ES-I3 (cell line): ENCODE data around the gene JAZF1.

Experiments
- H3K36me3 ChIP-seq: 2 replicates; pipeline ENCODE4 v1.6.1; 2013; ENCODE audit warnings: mild to moderate bottlenecking, low read length, control low read depth, moderate library complexity; ENCODE audit not compliant: insufficient read depth
- H3K4me1 ChIP-seq: 2 replicates; pipeline ENCODE4 v1.6.1; 2013; ENCODE audit warnings: mild to moderate bottlenecking, control low read depth, low read length; ENCODE audit not compliant: insufficient read depth
- H3K9ac ChIP-seq: 2 replicates; pipeline ENCODE4 v1.6.1; 2013; ENCODE audit warnings: low read depth, mild to moderate bottlenecking, low read length, moderate library complexity
- H3K9me3 ChIP-seq: 2 replicates; pipeline ENCODE4 v1.6.1; 2013; ENCODE audit warnings: mild to moderate bottlenecking, low read length, moderate library complexity; ENCODE audit not compliant: control insufficient read depth, insufficient read depth

JAZF1 gene

DNA sequence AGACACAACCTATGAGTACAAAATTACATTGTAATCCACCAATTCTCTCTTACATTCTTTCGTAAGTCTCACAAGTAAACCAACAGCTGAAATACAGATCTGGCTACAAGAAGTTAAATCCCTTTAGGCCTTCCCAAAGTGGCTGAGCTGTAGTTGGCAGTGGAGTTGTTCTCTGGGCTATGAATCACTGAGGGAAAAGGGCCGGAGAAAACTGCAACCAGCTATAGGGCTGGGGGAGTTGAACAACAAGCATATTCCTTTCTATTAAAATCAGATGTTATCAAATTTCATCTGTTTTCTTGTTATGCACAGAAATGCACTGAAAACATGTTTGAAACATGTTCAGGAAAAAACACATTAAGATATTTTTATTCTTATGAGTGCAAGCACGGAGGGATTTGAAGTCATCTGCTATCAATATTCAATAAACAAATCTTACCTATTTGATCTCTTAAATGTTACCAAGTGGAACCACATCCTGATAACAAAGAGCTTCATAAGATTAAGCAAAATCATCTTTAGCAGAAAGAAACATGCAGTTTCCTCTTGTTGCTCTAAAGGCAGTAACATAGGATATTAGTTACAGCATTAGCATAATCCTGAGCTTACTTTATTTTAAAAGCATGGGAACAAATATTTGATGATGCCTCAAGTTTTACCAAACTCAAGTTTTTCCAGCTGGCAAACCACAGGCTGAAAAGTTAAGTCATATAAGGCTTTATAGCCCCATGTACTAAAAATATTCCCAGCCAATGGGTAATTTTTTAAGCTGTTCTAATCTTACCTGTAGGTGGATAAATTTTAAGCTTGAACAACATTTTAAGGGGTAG lies 227.9 kb downstream of the JAZF1 start:
- Histone ChIP-seq H3K9ac (no peak overlapping the region), H3K9me3 (no peaks in the 10 kb centered on the region), H3K4me1 (no peaks in the 10 kb centered on the region), H3K36me3 (no peaks in the 10 kb centered on the region)

DNA sequence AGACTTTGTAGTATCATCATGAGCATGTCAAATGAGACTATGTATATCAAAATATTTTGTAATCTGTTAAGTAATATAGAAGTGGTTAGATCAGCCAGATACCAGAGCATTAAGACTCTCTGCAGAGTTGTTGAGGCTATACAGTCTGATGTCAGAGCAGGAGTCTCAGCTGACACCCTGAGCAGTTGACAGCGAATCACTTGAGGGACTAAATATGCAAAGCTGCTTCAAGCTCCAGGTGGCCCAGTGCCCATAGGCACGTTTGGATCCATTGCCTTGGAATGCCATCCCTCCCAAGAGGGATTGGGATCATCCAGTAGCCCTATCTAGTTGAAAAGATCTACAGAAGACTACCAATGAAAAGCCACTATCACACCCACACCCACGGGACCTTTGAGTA lies 230.5 kb downstream of the JAZF1 start:
- no peaks in the 10 kb centered on the region for H3K4me1 ChIP-seq
- no peaks in the 10 kb centered on the region for H3K36me3 ChIP-seq
- no peak overlapping the region for H3K9ac ChIP-seq
- H3K9me3 ChIP-seq, result no peaks in the 10 kb centered on the region

DNA sequence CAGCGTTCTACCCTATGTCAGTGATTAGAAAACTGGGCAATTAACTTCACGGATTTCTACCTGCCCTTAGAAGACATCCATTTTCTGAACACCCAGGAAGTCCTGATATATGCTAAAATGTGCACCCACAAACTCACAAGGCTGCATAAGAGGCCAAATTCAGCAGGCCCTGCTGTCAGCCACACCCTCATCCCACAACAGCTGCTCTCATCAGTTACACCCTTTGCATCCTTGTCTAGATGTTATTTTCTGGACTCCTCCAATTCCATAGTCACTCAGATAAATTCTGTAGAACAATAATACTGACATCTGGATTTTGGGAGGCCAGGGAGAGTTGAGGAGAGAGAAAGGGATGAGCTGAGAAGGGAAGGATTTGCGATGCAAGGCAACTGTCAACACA lies 231.7 kb downstream of the JAZF1 start:
- no peaks in the 10 kb centered on the region for H3K9me3 ChIP-seq
- H3K4me1 ChIP-seq, result no peaks in the 10 kb centered on the region
- no peaks in the 10 kb centered on the region for H3K36me3 ChIP-seq
- H3K9ac ChIP-seq, result no peak overlapping the region

DNA sequence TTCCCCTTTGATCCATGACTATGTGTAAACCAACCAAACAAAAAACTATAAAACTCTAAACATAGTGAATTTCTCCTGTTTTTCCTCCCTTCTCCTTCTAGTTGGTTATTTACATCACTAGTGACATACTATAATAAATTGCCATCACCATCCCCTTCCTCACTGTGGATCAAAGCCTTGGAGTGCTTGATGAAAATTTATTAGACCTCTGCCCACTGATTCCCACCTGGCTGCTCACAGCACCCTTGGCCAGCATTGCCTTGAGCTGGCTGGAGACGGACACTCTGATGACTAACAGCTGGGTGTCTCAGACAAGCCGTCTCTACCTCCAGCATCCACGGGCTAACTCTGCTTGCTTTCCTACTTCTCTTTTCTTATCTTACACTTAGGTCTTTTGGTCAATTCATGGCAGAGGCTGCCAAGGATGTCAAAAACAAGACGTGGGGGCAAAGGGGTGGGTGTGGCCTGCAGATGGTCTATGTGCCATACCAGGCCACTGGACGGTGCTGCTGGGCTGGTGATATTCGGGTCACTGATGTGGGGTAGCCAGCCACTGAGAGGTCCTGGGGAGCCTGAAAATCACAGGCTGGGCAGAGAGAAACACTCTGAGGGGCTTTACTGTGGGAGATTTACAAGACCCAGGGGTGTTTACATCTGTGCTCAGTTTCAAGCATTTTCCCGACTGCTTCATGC lies 232.9 kb downstream of the JAZF1 start:
- H3K9me3 ChIP-seq, result no peaks in the 10 kb centered on the region
- no peaks in the 10 kb centered on the region for H3K4me1 ChIP-seq
- H3K9ac ChIP-seq, result no peak overlapping the region
- no peaks in the 10 kb centered on the region for H3K36me3 ChIP-seq

DNA sequence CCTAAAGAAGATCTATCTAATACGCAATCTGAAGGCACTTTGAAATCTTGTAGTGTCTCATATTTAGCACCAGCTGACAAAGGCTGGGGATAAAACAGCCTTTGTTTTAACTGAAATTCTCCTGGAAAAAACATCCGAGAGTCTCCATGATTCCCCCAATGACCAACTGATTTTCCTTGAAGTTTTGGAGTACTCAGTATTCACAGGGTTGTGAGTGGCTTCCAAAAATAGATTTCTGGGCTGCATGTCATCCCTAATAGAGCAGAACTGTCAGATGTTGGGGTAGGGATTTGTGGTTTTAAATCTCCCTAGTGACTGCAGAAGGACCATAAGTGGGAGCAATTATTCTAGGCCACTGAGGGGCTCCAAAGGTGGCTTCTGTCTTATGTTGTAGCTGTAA lies 234.2 kb downstream of the JAZF1 start:
- Histone ChIP-seq H3K9me3 (no peaks in the 10 kb centered on the region), H3K4me1 (no peaks in the 10 kb centered on the region), H3K9ac (no peak overlapping the region), H3K36me3 (no peaks in the 10 kb centered on the region)

DNA sequence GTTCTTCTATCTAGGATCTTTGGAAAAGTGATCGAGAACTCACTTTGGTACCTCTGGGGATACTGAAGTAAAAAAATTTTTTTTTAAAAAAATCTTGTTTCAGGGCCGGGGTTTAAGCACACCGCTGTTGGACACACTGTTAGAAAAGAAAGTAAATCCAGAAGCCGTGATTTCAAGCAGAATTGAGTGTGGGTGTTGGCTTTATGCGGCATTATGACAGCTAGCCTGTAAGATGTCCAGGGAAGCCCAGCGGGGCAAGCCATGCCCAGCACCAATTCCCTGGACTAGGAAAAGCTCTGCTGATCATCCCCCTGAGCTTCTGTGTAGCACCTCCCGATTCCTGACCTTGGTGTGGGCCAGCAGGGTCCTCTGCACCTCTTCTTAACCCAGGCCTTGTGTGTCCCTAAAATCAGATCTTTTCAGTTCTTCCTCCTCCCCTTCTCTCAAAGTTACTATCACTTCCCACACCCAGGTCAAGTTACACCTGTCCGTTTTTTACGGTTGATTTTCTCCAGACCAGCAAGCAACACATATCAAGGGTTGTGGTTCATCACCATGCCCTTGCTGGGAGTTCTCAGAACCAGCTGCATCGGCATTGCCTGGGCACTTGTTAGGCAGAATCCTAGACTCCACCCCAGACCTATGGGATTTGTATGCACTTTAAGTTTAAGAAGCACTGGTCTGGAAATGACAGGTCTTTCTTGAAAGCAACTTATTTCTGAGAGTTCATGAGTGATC lies 235.4 kb downstream of the JAZF1 start:
- Histone ChIP-seq H3K36me3 (no peaks in the 10 kb centered on the region), H3K9me3 (no peaks in the 10 kb centered on the region), H3K4me1 (no peaks in the 10 kb centered on the region), H3K9ac (no peak overlapping the region)

DNA sequence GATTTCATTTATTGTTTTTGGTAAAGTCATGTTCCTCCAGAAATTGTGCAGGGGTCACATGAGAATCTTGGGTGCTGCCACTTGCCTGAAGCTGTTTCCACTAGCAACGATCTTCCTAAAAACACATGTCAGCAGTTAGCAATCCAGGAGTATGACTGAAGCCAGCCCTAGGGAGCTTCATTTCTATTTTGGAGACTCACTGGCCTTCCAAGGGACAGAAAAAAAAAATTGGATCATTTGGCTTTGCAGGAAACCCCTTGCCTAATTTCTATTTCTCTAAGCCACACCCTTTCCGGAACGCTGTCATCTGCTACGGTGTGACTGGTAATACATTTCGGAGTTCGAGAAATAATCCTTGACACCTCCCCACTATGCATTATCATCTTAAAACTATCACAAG lies 236.0 kb downstream of the JAZF1 start:
- Histone ChIP-seq H3K9ac (no peak overlapping the region), H3K9me3 (no peaks in the 10 kb centered on the region), H3K36me3 (no peaks in the 10 kb centered on the region), H3K4me1 (no peaks in the 10 kb centered on the region)

DNA sequence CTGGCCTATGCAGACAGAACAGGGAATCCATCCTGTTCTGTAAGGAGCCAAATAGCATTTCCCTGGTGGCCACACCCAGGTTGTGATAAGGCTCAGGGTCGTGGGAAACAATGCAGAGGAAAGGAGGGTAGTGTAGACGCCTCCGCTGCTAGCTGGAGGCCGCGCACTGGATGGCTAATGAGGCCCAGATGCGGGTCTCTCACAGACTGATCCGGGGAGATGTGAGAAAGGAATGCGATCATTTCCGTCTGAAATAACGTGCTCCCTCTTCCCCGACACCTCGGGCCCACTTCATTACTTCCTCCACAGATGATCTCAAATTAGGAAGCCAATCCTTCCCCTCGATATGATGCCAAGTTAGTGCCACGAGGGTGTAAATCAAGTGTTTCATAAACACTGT lies 237.4 kb downstream of the JAZF1 start:
- Histone ChIP-seq H3K9me3 (no peaks in the 10 kb centered on the region), H3K4me1 (no peaks in the 10 kb centered on the region), H3K36me3 (no peaks in the 10 kb centered on the region), H3K9ac (no peak overlapping the region)

DNA sequence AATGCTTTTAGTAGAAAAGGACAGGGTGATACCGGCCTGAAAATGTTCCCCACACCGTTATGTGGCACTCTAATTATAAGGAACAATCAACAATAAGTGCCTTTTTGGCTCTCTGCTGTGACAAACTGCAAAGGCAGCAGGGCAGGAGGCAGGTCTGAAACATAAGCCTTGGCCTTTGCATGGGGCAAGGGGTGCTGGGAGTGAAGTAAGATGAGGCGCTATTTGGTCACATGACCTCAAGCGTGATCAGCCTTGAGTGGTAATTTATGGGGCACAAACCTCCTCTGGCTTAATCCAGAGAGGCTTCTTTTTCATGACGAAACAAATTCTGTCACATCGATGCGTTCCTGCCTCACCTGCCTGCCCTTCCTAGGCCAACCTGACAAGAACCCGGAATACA lies 237.9 kb downstream of the JAZF1 start:
- H3K9ac ChIP-seq, result no peak overlapping the region
- H3K36me3 ChIP-seq, result no peaks in the 10 kb centered on the region
- no peaks in the 10 kb centered on the region for H3K9me3 ChIP-seq
- H3K4me1 ChIP-seq, result no peaks in the 10 kb centered on the region

DNA sequence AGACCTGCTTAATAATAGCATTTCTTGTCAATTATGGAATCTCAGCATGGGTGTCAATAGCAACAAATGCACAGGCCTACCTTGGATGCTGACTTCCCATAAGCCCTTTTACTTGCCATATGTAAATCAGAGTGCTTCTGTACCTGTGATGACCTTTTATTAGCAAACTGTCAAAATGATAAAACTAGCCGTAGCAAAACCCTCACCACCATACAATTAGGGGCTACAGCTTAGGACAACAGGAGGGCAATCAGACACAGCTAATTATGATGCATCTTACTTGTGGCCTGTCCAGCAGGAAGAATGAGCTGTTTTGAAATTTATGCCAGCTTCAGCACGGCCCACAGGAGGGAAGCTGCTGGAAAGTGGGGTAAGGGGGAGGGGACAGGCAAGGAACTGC lies 239.1 kb downstream of the JAZF1 start:
- H3K9ac ChIP-seq, result no peak overlapping the region
- H3K9me3 ChIP-seq, result no peaks in the 10 kb centered on the region
- H3K4me1 ChIP-seq, result no peaks in the 10 kb centered on the region
- no peaks in the 10 kb centered on the region for H3K36me3 ChIP-seq

DNA sequence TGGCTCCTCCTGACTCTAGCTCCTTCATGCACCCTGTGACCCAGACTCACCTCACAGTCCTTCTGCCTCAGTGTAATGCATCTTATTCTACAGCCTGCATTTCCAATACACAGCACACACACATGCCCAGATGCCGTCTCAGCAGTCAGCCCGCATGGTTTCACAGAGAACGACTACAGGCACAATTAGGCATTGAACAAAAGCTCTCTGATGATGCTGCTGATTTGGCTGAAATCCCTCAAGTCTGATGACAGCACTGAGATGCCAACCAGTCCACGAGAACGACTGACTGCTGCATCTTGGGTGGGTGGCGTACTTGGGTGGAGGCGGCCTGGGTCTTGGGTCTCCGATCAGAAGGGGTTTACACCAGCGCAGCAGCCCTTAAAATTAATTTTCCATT lies 240.3 kb downstream of the JAZF1 start:
- Histone ChIP-seq H3K4me1 (no peaks in the 10 kb centered on the region), H3K9ac (no peak overlapping the region), H3K9me3 (no peaks in the 10 kb centered on the region), H3K36me3 (no peaks in the 10 kb centered on the region)

DNA sequence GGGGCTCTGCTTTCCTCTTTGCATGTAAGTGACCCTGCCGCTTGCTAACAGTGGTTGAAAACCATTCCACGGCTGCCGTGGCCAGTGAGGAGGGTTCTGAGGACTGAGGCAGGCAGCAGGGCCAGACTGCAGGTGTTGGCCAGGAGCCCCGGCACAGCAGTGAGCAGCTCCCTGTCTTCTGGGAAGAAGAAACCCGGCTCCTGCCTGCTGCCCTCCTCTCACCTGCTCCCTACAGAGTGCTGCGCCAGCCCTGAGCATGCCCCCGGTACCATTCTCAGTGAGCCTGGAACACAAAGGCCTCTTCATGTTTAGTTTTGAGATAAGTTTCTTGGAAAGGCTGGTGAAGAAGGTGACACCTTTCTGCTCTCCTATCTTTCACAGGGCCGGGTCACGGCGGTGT lies 240.7 kb downstream of the JAZF1 start:
- Histone ChIP-seq H3K4me1 (no peaks in the 10 kb centered on the region), H3K9me3 (no peaks in the 10 kb centered on the region), H3K9ac (no peak overlapping the region), H3K36me3 (no peaks in the 10 kb centered on the region)

DNA sequence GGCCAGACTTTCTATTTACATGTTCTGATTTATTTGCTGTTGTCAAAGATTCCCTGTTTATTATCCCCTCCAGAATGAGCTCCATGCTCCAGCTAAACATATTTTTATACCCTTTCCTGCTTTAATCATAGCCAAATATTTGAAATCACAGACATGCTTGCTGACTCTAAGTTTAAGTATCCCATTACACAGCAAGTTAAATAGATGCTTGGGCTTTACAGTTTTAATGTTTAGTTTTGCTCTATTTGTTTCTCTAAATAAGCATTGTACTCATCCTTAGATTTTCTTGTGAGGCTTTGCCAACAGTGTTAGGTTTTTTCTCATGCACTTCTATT lies 243.9 kb downstream of the JAZF1 start:
- Histone ChIP-seq H3K9ac (no peak overlapping the region), H3K36me3 (no peaks in the 10 kb centered on the region), H3K4me1 (peaks cover 10% of the 10 kb centered on the region), H3K9me3 (no peaks in the 10 kb centered on the region)

DNA sequence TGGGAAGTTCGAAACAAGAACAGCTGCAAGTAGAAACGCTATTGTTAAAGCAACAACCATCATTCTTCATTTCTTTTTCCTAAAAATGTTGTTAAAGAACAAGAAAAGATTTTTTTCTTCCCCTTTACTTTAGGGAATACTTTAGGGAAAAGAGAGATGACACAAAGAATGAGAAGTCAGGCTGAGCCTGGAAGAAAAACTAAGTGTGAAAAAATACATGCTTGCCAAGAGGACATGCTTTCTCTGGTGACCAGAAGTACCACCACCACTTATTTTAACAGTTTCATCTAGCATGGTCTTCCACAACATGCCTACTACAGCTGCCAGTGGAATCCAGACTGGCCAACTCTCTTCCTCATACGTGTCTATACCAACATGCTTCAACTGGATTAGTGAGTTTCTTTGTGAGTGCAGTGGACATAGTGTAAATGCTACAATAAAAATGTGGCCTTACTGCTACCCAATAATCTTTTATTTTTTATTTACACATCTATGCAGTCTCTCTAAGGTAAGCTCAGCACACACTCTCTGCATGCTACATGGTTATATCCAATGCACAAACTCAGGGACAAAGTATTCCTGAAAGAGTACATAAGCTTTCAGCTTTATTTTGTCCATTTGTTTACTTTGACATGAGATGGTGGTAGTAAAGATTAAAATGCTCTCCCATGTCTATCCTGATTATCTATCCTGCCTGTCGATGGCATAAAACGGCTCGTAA lies 244.4 kb downstream of the JAZF1 start:
- Histone ChIP-seq H3K4me1 (peaks cover 10% of the 10 kb centered on the region), H3K9ac (no peak overlapping the region), H3K9me3 (no peaks in the 10 kb centered on the region), H3K36me3 (no peaks in the 10 kb centered on the region)
